Mesothelial cell of epicardium (in vitro differentiated cells): ENCODE measurements around the gene DOHH. TPM values are rescaled to one million over a fixed set of nuclear protein-coding genes. Genes with fewer than 3 reads are reported as not detected.
"Not testable (repeated sequence)": the region's sequence is repeated elsewhere in the genome, so short reads cannot be mapped to it uniquely, and the experiment has no call there.

Source experiments
- DNase-seq, 2 experiments: peaks; one replicate each; pipeline ENCODE4 v3.0.0; 2021; ENCODE audit warnings: low spot score in 2 of 2; ENCODE audit not compliant: unreplicated experiment in 2 of 2
- H3K27ac Mint-ChIP-seq: 2 replicates; pipeline ENCODE4 v1.8.0; 2021; ENCODE audit warnings: mixed read lengths
- H3K27me3 Mint-ChIP-seq: 2 replicates; pipeline ENCODE4 v1.8.0; 2021; ENCODE audit warnings: low read depth, mixed read lengths
- H3K36me3 Mint-ChIP-seq: 2 replicates; pipeline ENCODE4 v1.8.0; 2021; ENCODE audit warnings: mixed read lengths
- H3K4me1 Mint-ChIP-seq: 2 replicates; pipeline ENCODE4 v1.8.0; 2021; ENCODE audit warnings: mixed read lengths
- H3K4me3 Mint-ChIP-seq: 2 replicates; pipeline ENCODE4 v1.8.0; 2021; ENCODE audit warnings: mild to moderate bottlenecking, moderate library complexity, mixed read lengths
- H3K9me3 Mint-ChIP-seq: 2 replicates; pipeline ENCODE4 v1.8.0; 2021; ENCODE audit warnings: mixed read lengths
- CTCF ChIP-seq: fragments of 200-600 bp; sonication (generic); IDR thresholded peaks from one replicate; pipeline ENCODE4 v1.5.0; 2021; ENCODE audit warnings: antibody characterized with exemption; ENCODE audit not compliant: unreplicated experiment
- total RNA-seq: library from RNA; stranded (reverse); gene quantifications from 3 replicates; pipeline ENCODE4 v1.2.1, GENCODE V29; 2021

The DOHH gene
- total RNA-seq, 1 donor from 2014 or later = 8.5 TPM

- H3K27ac Mint-ChIP-seq = no peak overlapping the region
- H3K9me3 Mint-ChIP-seq = no peaks in the 10 kb centered on the region
- no peaks in the 10 kb centered on the region for H3K27me3 Mint-ChIP-seq
- peaks cover 1% of the 10 kb centered on the region for H3K4me1 Mint-ChIP-seq
- no peak for DNase-seq
- no peak overlapping the region for H3K4me3 Mint-ChIP-seq
- no peak for TF ChIP-seq CTCF
- peaks cover 21% of the 10 kb centered on the region for H3K36me3 Mint-ChIP-seq
These were observed 33.2 kb upstream of the DOHH start for GRCh38 chr19:3533563-3534216.

DNA sequence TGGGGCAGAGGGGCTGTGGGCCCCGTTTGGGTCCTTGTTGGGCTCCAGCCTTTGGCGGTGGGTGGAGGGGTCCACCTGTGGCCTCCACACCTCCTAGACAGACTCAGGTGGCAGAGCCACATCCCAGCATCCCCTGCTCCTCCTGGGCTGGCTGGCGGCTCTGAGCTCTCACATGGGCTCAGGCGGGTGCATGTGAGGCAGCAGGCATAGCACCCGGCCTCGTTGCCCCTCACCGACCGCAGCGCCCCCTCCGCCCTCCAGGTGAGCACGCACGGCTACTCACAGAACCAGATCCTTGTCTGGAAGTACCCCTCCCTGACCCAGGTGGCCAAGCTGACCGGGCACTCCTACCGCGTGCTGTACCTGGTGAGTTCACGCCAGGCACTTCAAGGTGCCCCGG, 32.6 kb upstream of the DOHH start:
- no peaks in the 10 kb centered on the region for H3K9me3 Mint-ChIP-seq
- H3K27me3 Mint-ChIP-seq = no peaks in the 10 kb centered on the region
- no peak overlapping the region for H3K27ac Mint-ChIP-seq
- DNase-seq = no peak
- H3K36me3 Mint-ChIP-seq = peaks cover 21% of the 10 kb centered on the region
- TF ChIP-seq CTCF = no peak
- no peak overlapping the region for H3K4me3 Mint-ChIP-seq
- peaks cover 1% of the 10 kb centered on the region for H3K4me1 Mint-ChIP-seq

DNA sequence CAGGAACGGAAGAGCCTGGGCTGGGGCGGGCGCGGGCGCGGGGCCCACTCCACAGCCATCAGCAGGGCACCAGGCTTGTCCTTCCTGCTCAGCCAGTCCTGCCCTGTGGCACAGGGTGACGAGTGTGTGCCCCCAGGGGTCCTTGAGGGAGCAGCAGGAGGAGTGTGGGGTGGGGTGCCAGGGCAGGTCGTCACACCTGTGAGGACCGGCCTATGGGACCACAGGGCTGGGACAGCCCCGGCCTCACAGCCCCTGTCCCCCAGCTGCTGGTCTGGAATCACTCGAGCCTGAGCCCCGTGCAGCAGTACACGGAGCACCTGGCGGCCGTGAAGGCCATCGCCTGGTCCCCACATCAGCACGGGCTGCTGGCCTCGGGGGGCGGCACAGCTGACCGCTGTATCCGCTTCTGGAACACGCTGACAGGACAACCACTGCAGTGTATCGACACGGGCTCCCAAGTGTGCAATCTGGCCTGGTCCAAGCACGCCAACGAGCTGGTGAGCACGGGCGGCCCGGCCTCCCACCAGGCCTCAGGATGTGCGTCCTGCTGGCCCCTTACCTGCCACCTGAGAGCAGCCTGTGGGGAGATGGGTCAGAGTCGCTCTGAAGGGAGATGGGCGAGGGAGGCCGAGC, 31.8 kb upstream of the DOHH start:
- peaks cover under 1% of the 10 kb centered on the region for H3K4me1 Mint-ChIP-seq
- DNase-seq = no peak
- H3K27ac Mint-ChIP-seq = no peak overlapping the region
- H3K27me3 Mint-ChIP-seq = no peaks in the 10 kb centered on the region
- H3K9me3 Mint-ChIP-seq = no peaks in the 10 kb centered on the region
- H3K36me3 Mint-ChIP-seq = peaks cover 21% of the 10 kb centered on the region
- no peak overlapping the region for H3K4me3 Mint-ChIP-seq
- TF ChIP-seq CTCF = no peak

- DNase-seq = no peak
- Mint-ChIP-seq H3K27ac (no peak overlapping the region), H3K36me3 (peaks cover 24% of the 10 kb centered on the region), H3K4me1 (no peaks in the 10 kb centered on the region), H3K4me3 (no peak overlapping the region), H3K27me3 (no peaks in the 10 kb centered on the region), H3K9me3 (no peaks in the 10 kb centered on the region)
- no peak for TF ChIP-seq CTCF
These were observed 31.2 kb upstream of the DOHH start for GRCh38 chr19:3531716-3532115.

GRCh38 chr19:3530389-3530788, 29.9 kb upstream of the DOHH start:
- DNase-seq = no peak
- Mint-ChIP-seq H3K36me3 (peaks cover 23% of the 10 kb centered on the region), H3K27me3 (no peaks in the 10 kb centered on the region), H3K4me1 (no peaks in the 10 kb centered on the region), H3K27ac (no peak overlapping the region), H3K9me3 (no peaks in the 10 kb centered on the region), H3K4me3 (no peak overlapping the region)
- no peak for TF ChIP-seq CTCF

GRCh38 chr19:3529299-3529698, 28.8 kb upstream of the DOHH start:
- not testable (repeated sequence) for H3K9me3 Mint-ChIP-seq, DNase-seq, H3K4me3 Mint-ChIP-seq, H3K27ac Mint-ChIP-seq, H3K4me1 Mint-ChIP-seq, H3K27me3 Mint-ChIP-seq
- peaks cover 16% of the 10 kb centered on the region for H3K36me3 Mint-ChIP-seq
